LNCaP clone FGC (cell line): ENCODE data around the gene DAP.

Source experiments
- DNase-seq: peaks from one replicate; pipeline ENCODE4 v3.0.0-alpha.2; 2011; ENCODE audit warnings: low read depth
- H3K4me3 ChIP-seq: 2 replicates; pipeline ENCODE4 v1.5.1; 2011; ENCODE audit warnings: mild to moderate bottlenecking, low read depth, low read length, control low read depth
- TF ChIP-seq, protein P1 (sequence below): IDR thresholded peaks from 2 replicates; pipeline ENCODE4 v1.5.1; 2012; ENCODE audit warnings: mild to moderate bottlenecking; ENCODE audit not compliant: control insufficient read depth, insufficient read depth; ENCODE audit errors: extremely low read depth

The DAP gene

DNA sequence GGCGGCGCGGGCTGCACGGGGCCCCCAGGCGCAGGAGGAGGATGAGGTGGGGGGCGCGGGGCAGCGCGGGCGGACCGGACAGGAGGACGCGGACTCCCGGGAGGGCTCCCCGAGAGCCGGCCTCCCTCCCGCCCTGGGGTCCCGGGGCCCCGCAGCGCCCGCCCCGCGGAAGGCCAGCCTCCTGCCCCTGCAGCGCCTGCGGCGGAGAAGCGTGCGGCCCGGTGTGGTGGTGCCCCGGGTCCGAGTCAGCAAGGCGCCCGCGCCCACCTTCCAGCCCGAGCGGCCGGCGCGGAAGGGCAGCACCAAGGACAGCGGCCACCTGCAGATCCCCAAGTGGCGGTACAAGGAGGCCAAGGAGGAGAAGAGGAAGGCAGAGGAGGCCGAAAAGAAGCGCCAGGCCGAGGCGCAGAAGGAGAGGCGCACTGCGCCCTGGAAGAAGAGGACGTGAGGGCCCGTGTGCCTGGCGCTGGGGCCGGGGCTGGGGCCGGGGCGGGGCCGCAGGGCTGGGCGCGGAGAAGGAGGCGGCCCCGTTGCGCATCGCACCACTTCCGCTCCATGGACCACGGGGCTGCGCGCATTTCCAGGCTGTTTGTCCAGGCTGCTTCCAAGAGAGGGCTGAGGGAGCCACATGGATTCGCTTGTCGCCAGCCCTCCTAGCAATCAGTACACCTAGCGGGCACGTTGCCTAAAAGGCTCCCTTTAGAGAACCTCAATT lies 111.2 kb downstream of the DAP start:
- H3K4me3 ChIP-seq, result no peak overlapping the region
- TF ChIP-seq, protein P1, sequence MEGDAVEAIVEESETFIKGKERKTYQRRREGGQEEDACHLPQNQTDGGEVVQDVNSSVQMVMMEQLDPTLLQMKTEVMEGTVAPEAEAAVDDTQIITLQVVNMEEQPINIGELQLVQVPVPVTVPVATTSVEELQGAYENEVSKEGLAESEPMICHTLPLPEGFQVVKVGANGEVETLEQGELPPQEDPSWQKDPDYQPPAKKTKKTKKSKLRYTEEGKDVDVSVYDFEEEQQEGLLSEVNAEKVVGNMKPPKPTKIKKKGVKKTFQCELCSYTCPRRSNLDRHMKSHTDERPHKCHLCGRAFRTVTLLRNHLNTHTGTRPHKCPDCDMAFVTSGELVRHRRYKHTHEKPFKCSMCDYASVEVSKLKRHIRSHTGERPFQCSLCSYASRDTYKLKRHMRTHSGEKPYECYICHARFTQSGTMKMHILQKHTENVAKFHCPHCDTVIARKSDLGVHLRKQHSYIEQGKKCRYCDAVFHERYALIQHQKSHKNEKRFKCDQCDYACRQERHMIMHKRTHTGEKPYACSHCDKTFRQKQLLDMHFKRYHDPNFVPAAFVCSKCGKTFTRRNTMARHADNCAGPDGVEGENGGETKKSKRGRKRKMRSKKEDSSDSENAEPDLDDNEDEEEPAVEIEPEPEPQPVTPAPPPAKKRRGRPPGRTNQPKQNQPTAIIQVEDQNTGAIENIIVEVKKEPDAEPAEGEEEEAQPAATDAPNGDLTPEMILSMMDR, result no peak

DNA sequence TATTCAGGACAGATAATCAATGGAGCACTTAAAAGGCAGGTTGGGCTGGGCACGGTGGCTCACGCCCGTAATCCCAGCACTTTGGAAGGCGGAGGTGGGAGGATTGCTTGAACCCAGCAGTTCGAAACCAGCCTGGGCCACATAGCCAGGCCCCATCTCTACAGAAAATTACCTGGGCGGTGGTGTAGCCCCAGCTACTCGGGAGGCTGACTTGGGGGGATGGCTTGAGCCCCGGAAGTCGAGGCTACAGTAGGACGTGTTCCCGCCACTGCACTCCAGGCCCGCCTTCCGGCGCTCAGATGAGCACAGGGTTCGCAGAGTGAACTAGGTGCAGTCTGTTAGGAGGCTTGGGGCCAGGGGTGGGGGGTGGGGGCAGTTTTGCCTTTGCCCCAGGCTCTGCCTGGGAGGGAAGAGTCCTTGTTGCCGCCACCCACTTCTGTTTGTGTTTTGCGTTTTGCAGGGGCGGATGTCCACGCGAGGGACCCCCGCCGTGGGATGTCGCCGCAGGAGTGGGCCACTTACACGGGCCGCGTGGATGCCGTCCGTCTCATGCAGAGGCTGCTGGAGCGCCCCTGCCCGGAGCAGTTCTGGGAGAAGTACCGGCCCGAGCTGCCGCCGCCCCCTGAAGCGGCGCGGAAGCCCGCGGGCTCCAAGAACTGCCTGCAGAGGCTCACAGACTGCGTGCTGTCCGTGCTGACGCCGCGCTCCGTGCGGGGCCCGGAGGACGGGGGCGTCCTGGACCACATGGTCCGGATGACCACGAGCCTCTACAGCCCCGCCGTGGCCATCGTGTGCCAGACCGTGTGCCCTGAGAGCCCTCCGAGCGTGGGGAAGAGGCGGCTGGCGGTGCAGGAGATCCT lies 112.0 kb downstream of the DAP start:
- no peak for DNase-seq
- TF ChIP-seq, protein P1, result no peak
- no peak overlapping the region for H3K4me3 ChIP-seq

More for the DNA sequence above, 111.2 kb downstream of the DAP start:
- DNase-seq, result no peak

DNA sequence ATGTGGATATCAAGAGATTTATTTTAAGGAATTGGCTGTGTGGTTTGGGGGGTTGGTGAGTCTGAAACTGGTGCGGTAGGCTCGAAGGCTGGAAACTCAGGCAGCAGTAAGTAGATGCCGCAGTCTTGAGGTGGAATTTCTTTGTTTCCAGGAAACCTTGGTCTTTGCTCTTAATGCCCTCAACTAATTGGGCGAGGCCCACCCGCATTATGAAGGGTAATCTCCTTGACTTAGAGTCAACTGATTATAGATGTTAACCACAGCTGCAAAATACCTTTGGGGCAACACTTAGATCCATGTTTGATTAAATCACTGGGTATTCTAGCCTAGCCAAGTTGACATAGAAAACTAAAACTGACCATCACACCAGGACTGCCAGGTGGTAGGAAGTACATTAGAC lies 113.4 kb downstream of the DAP start:
- TF ChIP-seq, protein P1, result no peak
- no peak for DNase-seq
- H3K4me3 ChIP-seq, result no peak overlapping the region

DNA sequence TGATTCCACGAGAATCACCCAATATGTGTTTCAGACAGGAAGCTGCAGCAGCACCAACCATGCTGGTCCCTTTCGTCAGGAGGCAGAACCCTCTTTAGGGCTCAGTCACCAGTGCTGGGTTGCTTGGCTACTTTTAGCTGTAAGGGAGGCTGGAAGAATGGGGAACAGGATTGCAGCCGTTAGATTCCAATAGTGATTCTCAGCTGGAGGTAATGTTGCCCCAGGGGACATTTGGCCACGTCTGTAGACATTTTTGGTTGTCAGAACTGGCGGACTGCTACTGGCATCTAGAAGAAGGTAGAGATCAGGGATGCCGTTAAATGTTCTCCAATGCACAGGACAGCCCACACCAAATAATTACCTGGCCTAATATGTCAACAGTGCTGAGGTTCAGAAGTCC lies 115.4 kb downstream of the DAP start:
- DNase-seq, result no peak
- TF ChIP-seq, protein P1, result no peak
- H3K4me3 ChIP-seq, result no peak overlapping the region

DNA sequence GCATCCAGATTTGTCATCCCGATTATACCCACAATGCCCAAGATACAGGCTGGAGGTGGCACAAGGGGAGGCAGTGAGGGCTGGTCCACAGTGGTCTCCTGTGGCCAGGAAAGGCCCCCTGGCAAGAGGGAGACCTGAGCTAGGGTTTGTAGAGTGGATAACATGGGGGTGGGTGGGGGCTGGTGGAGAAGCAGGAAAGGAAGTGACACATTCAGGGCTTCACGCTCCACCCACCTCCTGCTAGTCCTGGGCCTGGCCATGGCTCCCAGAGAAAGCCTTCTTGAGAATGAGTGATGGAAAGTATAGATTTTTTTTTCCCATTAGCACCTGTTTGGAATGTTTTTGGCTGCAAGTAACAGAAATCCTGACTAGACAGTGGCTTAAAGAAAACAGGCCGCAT lies 115.9 kb downstream of the DAP start:
- H3K4me3 ChIP-seq, result no peak overlapping the region
- DNase-seq, result no peak
- TF ChIP-seq, protein P1, result no peak

DNA sequence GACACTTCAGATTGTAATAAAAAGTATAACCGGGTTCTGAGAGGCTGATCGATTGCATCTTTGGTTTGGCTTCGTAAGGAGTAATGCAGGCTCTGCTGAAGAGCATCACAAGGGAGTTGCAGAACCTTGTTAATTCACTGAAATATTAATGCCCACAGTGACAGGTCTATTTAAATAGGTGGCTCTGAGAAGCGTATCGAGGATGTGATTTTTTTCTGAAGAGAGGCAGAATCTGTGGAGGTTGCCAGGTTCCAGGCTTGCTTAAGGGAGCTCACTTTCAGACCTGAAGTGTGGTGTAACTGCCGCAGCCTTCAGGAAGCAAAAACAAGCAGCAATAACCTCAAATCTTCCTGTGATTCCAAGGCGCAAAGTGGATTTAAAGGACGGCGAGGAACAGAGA lies 116.8 kb downstream of the DAP start:
- no peak for DNase-seq
- TF ChIP-seq, protein P1, result no peak
- H3K4me3 ChIP-seq, result no peak overlapping the region
